Heart left ventricle (tissue), 16 donors: ENCODE data around the gene NSDHL. TPM values are rescaled to one million over a fixed set of nuclear protein-coding genes. Genes with fewer than 3 reads are reported as not detected.

Source experiments
- ATAC-seq, 4 donors: fragments of 200-7000 bp; cut with Tn5 transposase; one replicate each; pipeline ENCODE4 v1.9.1; 2020 to 2022; ENCODE audit warnings: moderate library complexity in 4 of 4, mild to moderate bottlenecking in 3 of 4, moderate number of reproducible peaks in 1 of 4
- DNase-seq, 5 donors: peaks; one replicate each; pipeline ENCODE4 v3.0.0-alpha.2; 2020
- H3K27ac ChIP-seq, 12 donors: fragments of 200-600 bp; sonication (generic) in 4 of 12; one replicate each; pipeline versions ENCODE4 v1.5.0 to v1.8.0; 2016 to 2022; ENCODE audit warnings: mild to moderate bottlenecking in 2 of 12
- H3K27me3 ChIP-seq, 9 donors: fragments of 200-600 bp; sonication (generic) in 2 of 9; one replicate each; pipeline versions ENCODE4 v1.5.1 to v1.8.0; 2016 to 2022; ENCODE audit warnings: mild to moderate bottlenecking in 3 of 9
- H3K36me3 ChIP-seq, 9 donors: fragments of 200-600 bp; sonication (generic) in 2 of 9; one replicate each; pipeline versions ENCODE4 v1.5.0 to v1.8.0; 2018 to 2022; ENCODE audit warnings: mild to moderate bottlenecking in 2 of 9
- H3K4me1 ChIP-seq, 12 donors: fragments of 200-600 bp; sonication (generic) in 4 of 12; one replicate each; pipeline versions ENCODE4 v1.5.0 to v1.8.0; 2016 to 2022; ENCODE audit warnings: mild to moderate bottlenecking in 3 of 12
- H3K4me3 ChIP-seq, 12 donors: fragments of 200-600 bp; sonication (generic) in 4 of 12; one replicate each; pipeline versions ENCODE4 v1.5.0 to v1.8.0; 2017 to 2022; ENCODE audit warnings: mild to moderate bottlenecking in 9 of 12, moderate library complexity in 4 of 12
- H3K9me3 ChIP-seq, 12 donors: fragments of 200-600 bp; sonication (generic) in 4 of 12; one replicate each; pipeline versions ENCODE4 v1.5.0 to v1.8.0; 2016 to 2022; ENCODE audit warnings: mild to moderate bottlenecking in 1 of 12
- CTCF ChIP-seq, 12 donors: fragments of 200-600 bp; sonication (generic) in 4 of 12; IDR thresholded peaks; one replicate each; pipeline versions ENCODE4 v1.5.0 to v1.8.0; 2018 to 2022; ENCODE audit warnings: antibody characterized with exemption in 12 of 12, mild to moderate bottlenecking in 5 of 12
- POLR2A ChIP-seq, 2 donors: fragments of 450-650 bp; IDR thresholded peaks; one replicate each; pipeline ENCODE4 v1.6.1; 2017; ENCODE audit warnings: antibody characterized with exemption in 2 of 2, mild to moderate bottlenecking in 2 of 2, moderate library complexity in 2 of 2
- WGBS, 4 donors: extraction: QIAGEN DNeasy Blood & Tissue Kit in 2 of 4; methylation state at CpG; one replicate each; pipeline versions ENCODE4 v1.1.5 to v1.1.7; 2013 to 2018; 5-methylcytosine and 5-hydroxymethylcytosine counted together
- intact Hi-C, 10 donors: fragments of 100-400 bp; cut with DNase I; formaldehyde crosslinking; loops; one replicate each; pipeline versions ENCODE4 v1.11.1 to v1.14.2; 2022
- polyA plus RNA-seq, 2 donors: library from polyadenylated mRNA; stranded (reverse); fragments of 200-250 nt; gene quantifications; one replicate each; pipeline ENCODE4 v1.2.3, GENCODE V29; 2013
- total RNA-seq, 9 donors: library from RNA; depleted of rRNA in 2 of 9; stranded (reverse); fragments of >200 nt in 2 of 9; fragmentation: NEBNext Ultra II Directional in 3 of 9; extraction: Animal tissue kit (Norgen Biotek cat#: 25700) in 3 of 9; gene quantifications; one replicate each; pipeline versions ENCODE4 v1.1.0 to v1.2.4, GENCODE V29; 2016 to 2023
- donor health status: ischemic (EF 13 %, LVEDD 7.1; RV severe dilation, severe dysfunction).
- donor health status: healthy with polysubstance abuse.
- donor health status: DM: no; HTN: yes; CAD: no.
- donor health status: DM: no; HTN: no; CAD: no.
- donor health status: ischemic (EF 25% LVEDD 6.9; RV normal size, moderate dysfunction).
- donor health status: ischemic (EF 25% LVEDD 5.7; RV mildly dilated, moderate dysfunction).
- donor health status: healthy.
- donor health status: DM: yes; HTN: yes; CAD: no.
- donor health status: ischemic (EF 35%, LVEDD 5.7; RV mildly dilated, moderate dysfunction).
- donor health status: nonischemic (EF 11% LVEDD 7.7; RV severe dilation, severe dysfunction).
- donor health status: DM: yes; HTN: yes; CAD: no.
- donor health status: PGD.
- donor health status: ischemic (EF 29% LVEDD 5.4; RV normal size, mild dysfunction).
- donor health status: nonischemic (EF 23%, LVEDD 6.1; RV moderate dilation, normal function).

NSDHL gene
- total and polyA plus RNA-seq, 11 donors: 10.8 to 44.6 (median 18.0) TPM

GRCh38 chrX:152847281-152847680, 16.4 kb downstream of the NSDHL start:
- ATAC-seq (no peak), DNase-seq (no peak)
- TF ChIP-seq CTCF (IDR thresholded peaks at IDR 0.05) (no peak), POLR2A (IDR thresholded peaks at IDR 0.05) (no peak)
- H3K9me3 ChIP-seq: no peaks in the 10 kb centered on the region
- WGBS, 4 donors: 69 to 95% (median 89%) methylated on average over 6 of the region's 6 CpGs
- H3K27me3 ChIP-seq: no peaks in the 10 kb centered on the region
- H3K4me1 ChIP-seq: peaks cover 0 to 4% (median 0%) of the 10 kb centered on the region in 12 donors
- no peak overlapping the region for H3K27ac ChIP-seq
- intact Hi-C loops: no loop called here
- peaks cover 0 to 24% (median 6%) of the 10 kb centered on the region in 9 donors for H3K36me3 ChIP-seq
- H3K4me3 ChIP-seq: no peak overlapping the region

- Histone ChIP-seq H3K27ac (no peak overlapping the region), H3K36me3 (peaks cover 0 to 28% (median 6%) of the 10 kb centered on the region in 9 donors), H3K27me3 (no peaks in the 10 kb centered on the region), H3K9me3 (no peaks in the 10 kb centered on the region), H3K4me3 (no peak overlapping the region), H3K4me1 (no peaks in the 10 kb centered on the region)
- intact Hi-C loops: no loop called here
- 57 to 70% (median 64%) methylated on average over 2 of the region's 2 CpGs for WGBS, 4 donors
- DNase-seq (no peak), ATAC-seq (no peak)
- TF ChIP-seq POLR2A (IDR thresholded peaks at IDR 0.05) (no peak), CTCF (IDR thresholded peaks at IDR 0.05) (no peak)
Measured at GRCh38 chrX:152850465-152850864, 19.6 kb downstream of the NSDHL start.

GRCh38 chrX:152853986-152854385, 23.1 kb downstream of the NSDHL start:
- intact Hi-C loops: no loop called here
- TF ChIP-seq CTCF (IDR thresholded peaks at IDR 0.05) (no peak), POLR2A (IDR thresholded peaks at IDR 0.05) (no peak)
- 92 to 99% (median 95%) methylated on average over 7 of the region's 7 CpGs for WGBS, 4 donors
- Histone ChIP-seq H3K27me3 (no peaks in the 10 kb centered on the region), H3K9me3 (no peaks in the 10 kb centered on the region), H3K4me1 (no peaks in the 10 kb centered on the region), H3K36me3 (peaks cover 0 to 32% (median 9%) of the 10 kb centered on the region in 9 donors), H3K27ac (no peak overlapping the region), H3K4me3 (no peak overlapping the region)
- DNase-seq (no peak), ATAC-seq (no peak)

GRCh38 chrX:152861116-152861515, 30.3 kb downstream of the NSDHL start:
- 64 to 87% (median 85%) methylated on average over 3 of the region's 3 CpGs for WGBS, 4 donors
- Histone ChIP-seq H3K4me1 (no peaks in the 10 kb centered on the region), H3K27me3 (no peaks in the 10 kb centered on the region), H3K36me3 (peaks cover 0 to 51% (median 27%) of the 10 kb centered on the region in 9 donors), H3K4me3 (no peak overlapping the region), H3K27ac (no peak overlapping the region), H3K9me3 (no peaks in the 10 kb centered on the region)
- intact Hi-C loops: no loop called here
- TF ChIP-seq CTCF (IDR thresholded peaks at IDR 0.05): no peak
- TF ChIP-seq POLR2A (IDR thresholded peaks at IDR 0.05): no peak
- ATAC-seq (no peak), DNase-seq (no peak)
